A172 (cell line): ENCODE measurements around the gene CDRT4. TPM values are rescaled to one million over a fixed set of nuclear protein-coding genes. Genes with fewer than 3 reads are reported as not detected.
A peak's percentile ranks its signal among the peaks of the same experiment; 100 is the strongest.

Experiments used
- DNase-seq: peaks from one replicate; pipeline ENCODE4 v3.0.0-alpha.2; 2015; ENCODE audit warnings: low spot score
- total RNA-seq: library from RNA; depleted of rRNA; stranded (reverse); fragments of >200 nt; shearing (Covaris generic); gene quantifications from 2 replicates; pipeline ENCODE4 v1.2.3, GENCODE V29; 2014

Gene CDRT4
- total RNA-seq, 1 experiment from 2014 or later: 0.96 TPM

GRCh38 chr17:15432807-15433611 is 34.4 kb downstream of the CDRT4 start:
- DNase-seq: no peak

DNA sequence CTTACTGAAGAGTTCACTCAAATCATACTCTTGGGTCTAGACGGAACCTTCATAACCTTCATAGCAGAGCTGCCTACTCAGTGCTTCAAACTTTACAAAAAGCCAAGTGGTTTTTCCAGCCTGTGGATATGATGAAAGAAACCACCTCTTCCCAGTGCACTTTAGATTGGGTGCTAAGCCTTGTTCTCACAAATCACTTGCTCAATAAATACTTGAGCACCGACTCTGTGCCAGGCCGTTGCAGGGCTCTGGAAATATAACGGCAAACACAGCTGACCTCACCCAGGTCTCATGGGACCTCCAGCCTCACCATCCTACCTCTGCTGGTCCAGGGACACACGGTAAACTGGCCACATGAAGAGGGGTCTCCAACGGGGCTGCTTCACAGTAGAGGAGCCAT is 35.7 kb downstream of the CDRT4 start:
- DNase-seq: no peak

DNA sequence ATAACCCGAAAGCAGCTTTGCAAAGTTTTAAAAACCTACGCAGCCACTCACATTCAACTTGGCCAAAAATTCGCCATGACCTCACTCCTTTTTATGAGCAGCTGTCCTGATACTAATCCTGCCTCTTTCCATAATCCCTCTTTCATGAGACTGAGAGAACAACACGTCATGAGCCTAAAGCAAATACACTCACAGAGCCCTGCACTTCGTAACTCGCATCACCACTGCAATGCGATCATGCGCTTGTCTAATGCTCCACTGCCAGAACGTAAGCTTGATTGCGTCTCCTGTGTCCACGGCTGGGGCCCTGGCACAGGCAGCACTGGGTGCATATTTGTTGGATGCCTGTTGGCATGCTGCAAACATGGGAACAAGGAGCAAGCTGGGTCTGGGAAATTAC is 36.2 kb downstream of the CDRT4 start:
- DNase-seq: no peak

DNA sequence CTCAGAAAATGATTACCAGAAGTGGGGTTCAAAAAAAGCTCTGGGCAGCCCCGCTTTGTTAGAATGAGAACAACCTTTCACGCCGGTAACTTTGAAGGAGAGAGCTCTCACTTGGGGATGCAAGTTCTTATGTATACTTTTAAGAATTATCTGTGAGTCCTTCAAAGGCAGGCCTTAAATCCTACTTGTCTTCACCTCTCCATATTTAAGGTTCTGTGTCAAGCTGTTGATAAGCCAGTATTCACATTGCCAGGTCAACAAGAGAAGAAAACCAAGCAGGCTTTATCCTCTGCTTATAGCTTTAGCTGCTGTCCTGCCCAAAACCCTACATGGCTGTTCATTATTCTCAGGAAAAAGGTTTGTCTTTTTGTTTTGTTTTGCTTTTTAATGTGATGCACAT is 42.9 kb downstream of the CDRT4 start:
- DNase-seq: no peak

DNA sequence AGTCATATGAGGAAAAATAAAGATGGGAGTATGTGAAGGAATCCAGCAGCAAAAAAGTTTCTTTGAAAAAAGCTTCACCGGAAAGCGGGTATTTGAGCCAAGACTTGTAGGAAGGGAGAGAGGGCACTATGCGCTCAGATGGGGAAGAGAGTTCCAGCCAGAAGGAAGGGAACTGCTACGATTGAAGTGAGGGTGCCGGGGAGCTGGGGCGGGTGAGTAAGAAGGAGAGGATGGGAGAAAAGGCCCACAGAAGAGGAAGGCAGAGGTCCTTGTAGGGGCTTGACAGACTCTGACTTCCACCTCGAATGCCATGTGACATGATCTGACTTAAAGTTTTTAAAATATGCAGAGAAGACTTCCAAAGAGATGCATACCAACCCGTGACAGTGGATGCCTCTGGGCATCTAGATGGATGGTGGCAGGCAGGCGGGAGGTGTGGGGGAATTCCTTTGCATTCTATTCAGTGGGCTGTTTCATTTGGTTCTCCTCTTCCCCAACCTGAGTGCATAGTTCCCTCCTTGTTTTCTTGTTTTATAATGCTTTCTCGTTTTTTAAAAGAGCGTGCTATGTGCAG is 44.9 kb downstream of the CDRT4 start:
- DNase-seq: no peak

DNA sequence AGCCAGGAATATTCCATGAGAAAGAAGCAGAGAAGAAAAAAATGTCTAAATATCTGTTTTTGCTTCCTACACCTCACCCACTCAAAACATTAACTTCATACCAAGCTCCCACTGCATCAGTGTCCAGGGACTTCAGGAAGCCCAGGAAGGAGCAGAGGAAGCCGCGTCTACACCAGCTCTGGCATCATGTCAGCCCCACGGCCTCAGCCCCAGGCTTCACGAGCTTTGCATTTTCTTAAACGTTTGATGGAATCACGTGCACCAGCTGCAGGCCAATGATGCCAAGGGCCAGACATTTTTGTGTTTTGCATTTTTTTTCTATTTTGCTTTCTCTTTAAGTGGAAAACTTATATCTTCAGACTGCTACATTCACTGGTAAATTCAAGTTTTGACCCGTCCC is 48.6 kb downstream of the CDRT4 start:
- no peak for DNase-seq

- no peak for DNase-seq
These were observed 52.7 kb downstream of the CDRT4 start for GRCh38 chr17:15414532-15415306.

DNA sequence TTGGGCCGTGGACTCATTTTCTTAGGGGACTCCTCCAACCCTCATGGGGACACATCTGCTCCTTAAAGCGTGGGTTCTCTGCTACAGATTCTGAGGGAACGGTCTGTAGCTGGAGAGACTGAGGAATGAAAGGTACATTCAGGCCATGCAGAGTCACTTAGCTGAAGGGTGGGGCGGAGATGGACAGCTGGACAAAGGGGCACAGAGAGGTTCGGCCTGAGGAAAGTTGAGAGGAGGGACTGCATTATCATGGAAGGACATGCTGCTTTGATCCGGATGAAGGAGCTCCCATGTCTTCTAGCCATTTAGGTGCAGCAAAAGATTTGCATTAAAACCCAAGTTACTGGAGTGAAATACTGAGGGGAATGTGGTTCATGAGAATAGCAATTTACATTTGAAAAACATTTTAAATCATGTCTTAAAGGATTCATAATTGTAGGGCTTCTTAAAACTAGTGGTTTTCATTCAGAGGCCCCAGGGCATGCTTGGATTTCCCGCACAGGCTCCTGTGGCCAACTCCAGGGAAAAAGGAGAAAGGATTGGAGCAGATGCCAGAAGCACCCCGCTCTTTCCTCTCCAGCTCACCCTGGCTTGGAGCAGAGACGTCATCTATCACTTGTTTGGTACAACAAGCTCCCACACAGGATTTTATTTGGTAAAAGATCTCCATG is 54.2 kb downstream of the CDRT4 start:
- DNase-seq: no peak

- DNase-seq: no peak
These were observed 54.8 kb downstream of the CDRT4 start for GRCh38 chr17:15412606-15413005.

- DNase-seq: no peak
These were observed 55.8 kb downstream of the CDRT4 start for GRCh38 chr17:15411384-15412198.

DNA sequence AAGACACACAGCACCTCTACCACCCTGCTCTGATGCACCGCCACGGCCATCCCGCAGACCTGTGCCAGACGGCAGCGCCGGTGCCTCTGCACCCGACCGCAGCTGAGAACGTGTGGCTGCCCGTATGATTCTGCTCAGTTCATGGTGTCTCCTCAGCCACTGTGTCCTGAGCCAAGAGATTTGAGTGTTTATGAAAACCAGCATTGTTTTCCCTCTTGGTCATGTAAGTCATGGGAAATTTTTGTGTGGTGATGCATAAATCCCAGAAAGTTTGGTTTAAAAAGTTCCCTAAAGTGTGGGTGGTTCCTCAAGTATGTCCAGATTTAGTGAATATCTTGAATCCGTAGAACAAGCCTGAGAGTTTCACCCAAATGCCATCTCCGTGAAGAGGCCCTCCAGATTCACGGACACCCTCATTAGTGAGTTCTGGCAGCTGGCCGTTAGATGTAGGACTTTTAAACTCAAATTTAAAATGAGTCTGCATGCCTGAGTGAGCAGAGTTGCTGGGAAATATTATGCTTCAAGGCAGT is 57.6 kb downstream of the CDRT4 start:
- peak; percentile 87 for DNase-seq

- DNase-seq: no peak
These were observed 58.6 kb downstream of the CDRT4 start for GRCh38 chr17:15408803-15409202.

GRCh38 chr17:15406081-15406480 is 61.3 kb downstream of the CDRT4 start:
- peak; percentile 37 for DNase-seq

DNA sequence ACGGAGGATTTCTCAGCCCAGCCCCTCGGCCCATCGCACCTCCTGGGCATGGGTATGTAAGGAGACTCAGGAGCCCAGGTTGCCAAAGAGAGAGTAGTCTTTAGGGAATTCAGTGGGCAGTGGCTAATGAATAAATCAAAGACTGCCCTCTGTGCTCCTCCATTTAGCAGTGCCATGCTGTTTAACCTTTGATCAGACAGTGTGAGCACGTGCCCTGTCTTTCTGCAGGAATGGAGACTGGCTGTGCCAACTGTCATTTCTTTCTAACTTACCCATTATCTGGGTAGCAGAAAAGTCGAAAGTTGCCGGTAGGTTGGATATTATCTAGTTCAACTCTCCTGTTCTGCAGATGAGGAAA is 62.4 kb downstream of the CDRT4 start:
- no peak for DNase-seq

DNA sequence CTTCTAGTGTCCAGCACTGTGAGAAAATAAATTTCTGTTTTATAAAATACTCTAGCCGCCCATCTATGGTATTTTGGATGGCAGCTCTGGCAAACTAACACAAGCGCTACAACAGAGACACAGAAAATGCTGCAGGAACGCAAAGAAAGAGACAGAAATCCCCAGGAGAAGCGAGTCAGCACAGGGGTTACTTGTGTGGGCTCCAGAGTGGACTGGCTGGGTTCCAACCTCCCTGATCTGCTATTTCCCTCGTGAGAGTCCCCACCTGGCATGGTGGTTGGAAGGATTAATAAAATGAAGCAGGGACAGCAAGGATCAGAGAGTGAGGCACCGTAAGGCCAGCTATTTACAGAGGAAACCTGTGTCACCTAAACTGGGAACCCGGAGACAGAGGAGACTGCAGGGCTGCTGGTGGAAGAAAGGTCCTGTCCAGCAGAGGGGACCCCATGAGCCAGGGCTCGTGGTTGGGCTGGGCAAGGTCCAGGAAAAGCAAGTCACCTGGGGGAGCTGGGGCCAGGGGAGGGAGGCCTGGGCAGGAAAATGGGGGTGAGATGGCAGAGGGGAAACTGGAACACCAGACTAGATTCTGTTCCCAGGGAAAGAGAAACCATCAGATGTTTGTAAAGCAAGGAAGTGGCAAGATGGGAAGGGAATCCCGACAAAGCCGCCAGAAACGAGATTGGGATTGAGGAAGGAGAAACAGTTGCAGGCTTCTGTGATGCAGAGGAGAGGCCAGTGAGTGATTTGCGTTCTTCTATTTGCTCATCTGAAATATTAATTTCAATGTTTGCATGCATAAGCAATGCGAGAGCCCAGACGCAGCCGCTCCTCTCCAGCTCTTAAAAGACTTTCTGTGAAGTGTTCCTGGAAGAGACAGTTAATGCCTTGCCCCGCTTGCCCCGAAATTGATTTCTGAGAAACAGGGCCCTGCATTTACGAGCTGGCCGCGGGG is 63.0 kb downstream of the CDRT4 start:
- peak; percentile 39 for DNase-seq

GRCh38 chr17:15403276-15403939 is 64.0 kb downstream of the CDRT4 start:
- no peak for DNase-seq

DNA sequence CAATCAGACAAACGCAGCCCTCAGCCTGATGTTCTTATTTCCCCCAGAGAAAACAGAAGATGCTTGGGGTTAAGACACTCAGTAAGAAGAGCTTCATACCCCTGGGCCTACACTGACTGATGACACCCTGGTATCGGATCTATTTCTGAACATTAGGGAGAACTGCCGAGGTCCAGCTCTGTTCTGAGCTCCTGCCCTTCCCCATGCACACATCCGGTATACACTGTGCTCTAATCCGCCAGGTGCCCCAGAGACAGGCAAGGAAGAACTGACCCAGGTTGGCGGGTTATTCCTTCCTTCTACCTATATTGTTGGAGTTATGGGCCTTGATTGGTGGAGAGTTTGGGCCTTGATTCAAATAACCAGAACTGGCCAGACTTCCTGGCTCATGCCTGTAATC is 68.0 kb downstream of the CDRT4 start:
- DNase-seq: no peak

- DNase-seq: peak; percentile 74
These were observed 68.6 kb downstream of the CDRT4 start for GRCh38 chr17:15398736-15399331.

GRCh38 chr17:15398291-15398690 is 69.1 kb downstream of the CDRT4 start:
- DNase-seq: peak; percentile 90
